GM19438 (cell line): ENCODE results near the gene CAPZB.

ENCODE experiments used
- ATAC-seq: cut with Tn5 transposase; IDR thresholded peaks from one replicate; pipeline ENCODE4 v1.9.1; 2021; ENCODE audit warnings: low read depth; ENCODE audit not compliant: unreplicated experiment

The CAPZB gene

GRCh38 chr1:19450811-19451515 lies 34.4 kb downstream of the CAPZB start:
- ATAC-seq = no peak

GRCh38 chr1:19449454-19450228 lies 35.7 kb downstream of the CAPZB start:
- no peak for ATAC-seq

- no peak for ATAC-seq
These were observed 36.6 kb downstream of the CAPZB start for GRCh38 chr1:19448491-19449439.

GRCh38 chr1:19447550-19447949 lies 37.8 kb downstream of the CAPZB start:
- ATAC-seq = no peak

GRCh38 chr1:19445417-19446342 lies 39.7 kb downstream of the CAPZB start:
- ATAC-seq = no peak

- ATAC-seq = no peak
These were observed 40.9 kb downstream of the CAPZB start for GRCh38 chr1:19444296-19445021.

GRCh38 chr1:19443326-19443725 lies 42.0 kb downstream of the CAPZB start:
- no peak for ATAC-seq

- ATAC-seq = no peak
These were observed 42.9 kb downstream of the CAPZB start for GRCh38 chr1:19442154-19443096.

- no peak for ATAC-seq
These were observed 44.1 kb downstream of the CAPZB start for GRCh38 chr1:19441048-19441780.

- ATAC-seq = no peak
These were observed 45.7 kb downstream of the CAPZB start for GRCh38 chr1:19439464-19440171.

GRCh38 chr1:19438516-19439195 lies 46.7 kb downstream of the CAPZB start:
- ATAC-seq = no peak

GRCh38 chr1:19437891-19438294 lies 47.4 kb downstream of the CAPZB start:
- no peak for ATAC-seq

- ATAC-seq = no peak
These were observed 48.4 kb downstream of the CAPZB start for GRCh38 chr1:19436716-19437476.

- ATAC-seq = no peak
These were observed 49.4 kb downstream of the CAPZB start for GRCh38 chr1:19435851-19436455.

GRCh38 chr1:19435181-19435580 lies 50.2 kb downstream of the CAPZB start:
- no peak for ATAC-seq
